ENCODE measurements around the gene VPS39. TPM values are rescaled to one million over a fixed set of nuclear protein-coding genes. Genes with fewer than 3 reads are reported as not detected.

Gene VPS39
- total and polyA plus RNA-seq, 2 of the 13 experiments (the other 11 are each of a cell fraction or from before 2014, with no cell fraction given): 22.9 to 32.0 TPM

DNA sequence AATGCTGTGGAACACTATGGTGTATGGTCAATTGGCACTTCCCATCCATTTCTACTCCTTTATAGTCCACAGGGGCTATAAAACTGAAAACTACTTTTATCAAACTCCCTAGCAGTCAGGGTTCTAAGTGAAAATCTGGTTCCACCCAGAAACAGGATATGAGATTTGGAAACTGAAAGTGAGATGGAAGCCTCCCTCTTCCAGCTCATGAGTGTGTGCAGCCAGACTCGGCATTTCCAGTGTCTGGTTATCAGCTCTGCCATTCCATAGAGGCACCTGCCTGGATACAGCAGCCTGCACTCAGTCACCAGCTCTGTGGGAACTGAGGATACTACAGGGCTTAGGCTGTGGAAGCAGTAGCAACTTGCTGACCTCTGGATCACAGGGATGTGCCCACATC is 37.0 kb downstream of the VPS39 start (continued):
- TF ChIP-seq, protein P1, sequence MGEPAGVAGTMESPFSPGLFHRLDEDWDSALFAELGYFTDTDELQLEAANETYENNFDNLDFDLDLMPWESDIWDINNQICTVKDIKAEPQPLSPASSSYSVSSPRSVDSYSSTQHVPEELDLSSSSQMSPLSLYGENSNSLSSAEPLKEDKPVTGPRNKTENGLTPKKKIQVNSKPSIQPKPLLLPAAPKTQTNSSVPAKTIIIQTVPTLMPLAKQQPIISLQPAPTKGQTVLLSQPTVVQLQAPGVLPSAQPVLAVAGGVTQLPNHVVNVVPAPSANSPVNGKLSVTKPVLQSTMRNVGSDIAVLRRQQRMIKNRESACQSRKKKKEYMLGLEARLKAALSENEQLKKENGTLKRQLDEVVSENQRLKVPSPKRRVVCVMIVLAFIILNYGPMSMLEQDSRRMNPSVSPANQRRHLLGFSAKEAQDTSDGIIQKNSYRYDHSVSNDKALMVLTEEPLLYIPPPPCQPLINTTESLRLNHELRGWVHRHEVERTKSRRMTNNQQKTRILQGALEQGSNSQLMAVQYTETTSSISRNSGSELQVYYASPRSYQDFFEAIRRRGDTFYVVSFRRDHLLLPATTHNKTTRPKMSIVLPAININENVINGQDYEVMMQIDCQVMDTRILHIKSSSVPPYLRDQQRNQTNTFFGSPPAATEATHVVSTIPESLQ (CRISPR knock-in tag; conservative IDR thresholded peaks at IDR 0.05): no peak
- no peak for TF ChIP-seq RFX3 (CRISPR knock-in tag; IDR thresholded peaks at IDR 0.05)
- TF ChIP-seq, protein P2, sequence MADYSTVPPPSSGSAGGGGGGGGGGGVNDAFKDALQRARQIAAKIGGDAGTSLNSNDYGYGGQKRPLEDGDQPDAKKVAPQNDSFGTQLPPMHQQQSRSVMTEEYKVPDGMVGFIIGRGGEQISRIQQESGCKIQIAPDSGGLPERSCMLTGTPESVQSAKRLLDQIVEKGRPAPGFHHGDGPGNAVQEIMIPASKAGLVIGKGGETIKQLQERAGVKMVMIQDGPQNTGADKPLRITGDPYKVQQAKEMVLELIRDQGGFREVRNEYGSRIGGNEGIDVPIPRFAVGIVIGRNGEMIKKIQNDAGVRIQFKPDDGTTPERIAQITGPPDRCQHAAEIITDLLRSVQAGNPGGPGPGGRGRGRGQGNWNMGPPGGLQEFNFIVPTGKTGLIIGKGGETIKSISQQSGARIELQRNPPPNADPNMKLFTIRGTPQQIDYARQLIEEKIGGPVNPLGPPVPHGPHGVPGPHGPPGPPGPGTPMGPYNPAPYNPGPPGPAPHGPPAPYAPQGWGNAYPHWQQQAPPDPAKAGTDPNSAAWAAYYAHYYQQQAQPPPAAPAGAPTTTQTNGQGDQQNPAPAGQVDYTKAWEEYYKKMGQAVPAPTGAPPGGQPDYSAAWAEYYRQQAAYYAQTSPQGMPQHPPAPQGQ (CRISPR knock-in tag; IDR thresholded peaks at IDR 0.05; ENCODE audit: borderline replicate concordance): no peak
- TF ChIP-seq ZNF841 (CRISPR knock-in tag; IDR thresholded peaks at IDR 0.05; ENCODE audit: borderline replicate concordance): no peak
- TF ChIP-seq BHLHE40 (IDR thresholded peaks at IDR 0.05; ENCODE audit: low read length): no peak

DNA sequence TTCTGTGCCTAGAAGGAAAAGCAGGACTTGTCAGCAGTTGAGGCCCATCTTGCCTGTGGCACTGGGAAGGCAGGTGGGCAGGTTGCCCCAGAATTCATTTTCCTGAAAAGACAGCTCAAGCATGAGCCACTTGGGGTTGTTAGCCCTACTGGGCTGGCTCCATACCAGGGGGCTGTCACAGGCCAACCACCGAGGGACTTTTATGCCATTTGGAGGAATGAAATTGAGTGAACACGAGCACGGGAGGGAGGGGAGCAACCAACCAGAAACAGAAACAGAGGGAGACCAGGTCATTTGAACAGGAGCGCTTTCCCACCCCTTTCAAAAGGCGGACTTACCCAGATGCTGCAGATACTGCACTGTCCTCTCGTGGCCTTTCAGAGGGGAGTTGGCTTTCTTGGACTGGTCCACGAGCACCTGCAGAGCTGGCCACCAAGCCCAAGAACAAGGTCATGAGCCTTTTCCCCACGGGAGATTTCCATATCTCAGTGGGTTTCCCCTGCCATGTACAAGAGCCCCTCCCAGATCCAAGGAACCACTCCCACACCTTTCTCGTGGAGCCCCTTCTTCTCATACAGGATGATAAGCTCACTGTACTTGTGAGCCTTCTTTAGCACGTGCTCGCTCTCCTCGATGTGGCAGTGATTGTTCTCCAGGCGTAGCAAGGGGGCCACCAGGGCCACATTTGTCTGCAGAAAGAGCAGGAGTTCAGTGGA is 41.7 kb downstream of the VPS39 start:
- Histone ChIP-seq H3K9ac (ENCODE audit: insufficient read depth, low read depth, low read length) (no peak overlapping the region), H3K4me1 (ENCODE audit: insufficient read depth, low read length) (no peaks in the 10 kb centered on the region), H2AFZ (ENCODE audit: low read length) (no peak overlapping the region), H3K4me2 (ENCODE audit: low read depth, low read length) (no peak overlapping the region), H3K79me2 (ENCODE audit: insufficient read depth, low read length) (no peaks in the 10 kb centered on the region), H3K9me3 (ENCODE audit: low read length) (no peaks in the 10 kb centered on the region), H3K27me3 (ENCODE audit: control insufficient read depth in 1 of 2, insufficient read depth in 2 of 2, low read length in 2 of 2) (no peaks in the 10 kb centered on the region), H3K27ac (ENCODE audit: extremely low read length, insufficient read depth, low read length) (no peak overlapping the region), H3K4me3 (replicated peaks in 1 of 3; ENCODE audit: insufficient read depth in 1 of 3, low read depth in 2 of 3, low read length in 3 of 3) (no peak overlapping the region), H4K20me1 (ENCODE audit: insufficient read depth, low read length) (no peaks in the 10 kb centered on the region), H3K36me3 (replicated peaks in 1 of 2; ENCODE audit: control insufficient read depth in 1 of 2, insufficient read depth in 2 of 2, low read length in 2 of 2) (peaks cover 30 to 77% of the 10 kb centered on the region in 2 experiments)
- TF ChIP-seq, protein P3, sequence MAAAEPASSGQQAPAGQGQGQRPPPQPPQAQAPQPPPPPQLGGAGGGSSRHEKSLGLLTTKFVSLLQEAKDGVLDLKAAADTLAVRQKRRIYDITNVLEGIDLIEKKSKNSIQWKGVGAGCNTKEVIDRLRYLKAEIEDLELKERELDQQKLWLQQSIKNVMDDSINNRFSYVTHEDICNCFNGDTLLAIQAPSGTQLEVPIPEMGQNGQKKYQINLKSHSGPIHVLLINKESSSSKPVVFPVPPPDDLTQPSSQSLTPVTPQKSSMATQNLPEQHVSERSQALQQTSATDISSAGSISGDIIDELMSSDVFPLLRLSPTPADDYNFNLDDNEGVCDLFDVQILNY (CRISPR knock-in tag; conservative IDR thresholded peaks at IDR 0.05): no peak
- no peak for TF ChIP-seq NFYB (CRISPR knock-in tag; IDR thresholded peaks at IDR 0.05)
- TF ChIP-seq, protein P4, sequence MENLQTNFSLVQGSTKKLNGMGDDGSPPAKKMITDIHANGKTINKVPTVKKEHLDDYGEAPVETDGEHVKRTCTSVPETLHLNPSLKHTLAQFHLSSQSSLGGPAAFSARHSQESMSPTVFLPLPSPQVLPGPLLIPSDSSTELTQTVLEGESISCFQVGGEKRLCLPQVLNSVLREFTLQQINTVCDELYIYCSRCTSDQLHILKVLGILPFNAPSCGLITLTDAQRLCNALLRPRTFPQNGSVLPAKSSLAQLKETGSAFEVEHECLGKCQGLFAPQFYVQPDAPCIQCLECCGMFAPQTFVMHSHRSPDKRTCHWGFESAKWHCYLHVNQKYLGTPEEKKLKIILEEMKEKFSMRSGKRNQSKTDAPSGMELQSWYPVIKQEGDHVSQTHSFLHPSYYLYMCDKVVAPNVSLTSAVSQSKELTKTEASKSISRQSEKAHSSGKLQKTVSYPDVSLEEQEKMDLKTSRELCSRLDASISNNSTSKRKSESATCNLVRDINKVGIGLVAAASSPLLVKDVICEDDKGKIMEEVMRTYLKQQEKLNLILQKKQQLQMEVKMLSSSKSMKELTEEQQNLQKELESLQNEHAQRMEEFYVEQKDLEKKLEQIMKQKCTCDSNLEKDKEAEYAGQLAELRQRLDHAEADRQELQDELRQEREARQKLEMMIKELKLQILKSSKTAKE (CRISPR knock-in tag; IDR thresholded peaks at IDR 0.05; ENCODE audit: borderline replicate concordance): no peak
- TF ChIP-seq SOX6 (IDR thresholded peaks at IDR 0.05): no peak
- no peak for TF ChIP-seq SOX6 (CRISPR knock-in tag; IDR thresholded peaks at IDR 0.05)
- no peak for ATAC-seq
- FAIRE-seq: no peak
- in situ Hi-C loops (cut with HindIII; ENCODE audit: extremely low pct_ligation_motif_present, low pct_unique_long_range_greater_than_20kb): no loop called here
- WGBS (ENCODE audit: low lambda C conversion rate): 94% methylated on average over 11 of the region's 13 CpGs
- POLR2A ChIA-PET: no interaction called here
- CTCF ChIA-PET (ENCODE audit: low intra/inter-chr PET ratio, low total read pairs): no interaction called here
- no peak for DNase-seq (ENCODE audit: low spot score)
- intact Hi-C loops (cut with micrococcal nuclease; ENCODE audit: unreplicated experiment): no loop called here
- no TSS peak for BruUV-seq (replicated peaks)

Data from HepG2 (cell line).